Peyer's patch (tissue), 4 donors: ENCODE data around the gene BSG. TPM values are rescaled to one million over a fixed set of nuclear protein-coding genes. Genes with fewer than 3 reads are reported as not detected.
"Not testable (repeated sequence)": the region's sequence is repeated elsewhere in the genome, so short reads cannot be mapped to it uniquely, and the experiment has no call there.

Experiments used
- DNase-seq, 3 donors: peaks; one replicate each; pipeline ENCODE4 v3.0.0-alpha.2; 2017 to 2019
- H3K27ac ChIP-seq, 4 donors: fragments of 200-600 bp; sonication (generic); one replicate each; pipeline ENCODE4 v1.5.1; 2016 to 2019
- H3K27me3 ChIP-seq, 2 donors: fragments of 200-600 bp; sonication (generic); one replicate each; pipeline ENCODE4 v1.5.1; 2019
- H3K36me3 ChIP-seq, 3 donors: fragments of 200-600 bp; sonication (generic); one replicate each; pipeline ENCODE4 v1.5.1; 2016 to 2019
- H3K4me1 ChIP-seq, 4 donors: fragments of 200-600 bp; sonication (generic); one replicate each; pipeline ENCODE4 v1.5.1; 2016 to 2019
- H3K4me3 ChIP-seq, 4 donors: fragments of 200-600 bp; sonication (generic); 1 replicate in 3 of 4; 2 replicates in 1 of 4; pipeline ENCODE4 v1.5.1; 2016 to 2019; ENCODE audit warnings: mild to moderate bottlenecking in 1 of 4
- H3K9me3 ChIP-seq, 4 donors: fragments of 200-600 bp; sonication (generic); one replicate each; pipeline ENCODE4 v1.5.1; 2016 to 2019; ENCODE audit warnings: mild to moderate bottlenecking in 1 of 4
- CTCF ChIP-seq, 6 experiments: fragments of 450-650 bp in 4 of 6; fragments of 200-600 bp in 2 of 6; sonication (generic) in 1 of 6; IDR thresholded peaks; one replicate each; pipeline ENCODE4 v1.5.1; 2017 to 2019; ENCODE audit warnings: antibody characterized with exemption in 6 of 6, mild to moderate bottlenecking in 3 of 6, moderate library complexity in 1 of 6
- POLR2A ChIP-seq, 2 donors: fragments of 450-650 bp; IDR thresholded peaks; one replicate each; pipeline ENCODE4 v1.5.1; 2017; ENCODE audit warnings: antibody characterized with exemption in 2 of 2, mild to moderate bottlenecking in 2 of 2, moderate library complexity in 2 of 2
- total RNA-seq, 4 donors: library from RNA; depleted of rRNA; stranded (reverse); fragments of >200 nt; gene quantifications; one replicate each; pipeline ENCODE4 v1.1.0, GENCODE V29; 2016

Gene BSG
- total RNA-seq, 4 donors from 2014 or later = 149 to 501 (median 469) TPM

- Histone ChIP-seq H3K27ac (peak overlapping the region in 1 of 4 donors; percentile 12), H3K4me1 (no peaks in the 10 kb centered on the region), H3K27me3 (no peaks in the 10 kb centered on the region), H3K4me3 (no peak overlapping the region), H3K36me3 (peaks cover 0 to 76% (median 0%) of the 10 kb centered on the region in 3 donors), H3K9me3 (no peaks in the 10 kb centered on the region)
- DNase-seq = no peak
- no peak for TF ChIP-seq CTCF (IDR thresholded peaks at IDR 0.05)
- no peak for TF ChIP-seq POLR2A (IDR thresholded peaks at IDR 0.05)
These were observed 52.2 kb downstream of the BSG start for GRCh38 chr19:624433-625109.

GRCh38 chr19:625257-625656 lies 52.9 kb downstream of the BSG start:
- H3K9me3 ChIP-seq = no peaks in the 10 kb centered on the region
- no peak overlapping the region for H3K4me3 ChIP-seq
- H3K36me3 ChIP-seq = peaks cover 0 to 76% (median 0%) of the 10 kb centered on the region in 3 donors
- H3K4me1 ChIP-seq = no peaks in the 10 kb centered on the region
- no peak for TF ChIP-seq CTCF (IDR thresholded peaks at IDR 0.05)
- no peak for TF ChIP-seq POLR2A (IDR thresholded peaks at IDR 0.05)
- no peaks in the 10 kb centered on the region for H3K27me3 ChIP-seq
- DNase-seq = no peak
- no peak overlapping the region for H3K27ac ChIP-seq

GRCh38 chr19:626566-626965 lies 54.2 kb downstream of the BSG start:
- H3K27ac ChIP-seq, H3K4me3 ChIP-seq, H3K9me3 ChIP-seq, H3K27me3 ChIP-seq, H3K4me1 ChIP-seq, DNase-seq: not testable (repeated sequence)
- H3K36me3 ChIP-seq = peaks cover 0 to 70% (median 0%) of the 10 kb centered on the region in 3 donors

GRCh38 chr19:628168-628567 lies 55.8 kb downstream of the BSG start:
- H3K4me3 ChIP-seq = no peak overlapping the region
- no peaks in the 10 kb centered on the region for H3K9me3 ChIP-seq
- peaks cover 0 to 59% (median 0%) of the 10 kb centered on the region in 3 donors for H3K36me3 ChIP-seq
- H3K27me3 ChIP-seq = no peaks in the 10 kb centered on the region
- H3K4me1 ChIP-seq = peaks cover 0 to 19% (median 5%) of the 10 kb centered on the region in 4 donors
- no peak for DNase-seq
- TF ChIP-seq POLR2A (IDR thresholded peaks at IDR 0.05) (no peak), CTCF (IDR thresholded peaks at IDR 0.05) (peak in 1 of 6 experiments; percentile 19)
- H3K27ac ChIP-seq = no peak overlapping the region

GRCh38 chr19:629515-629914 lies 57.1 kb downstream of the BSG start:
- DNase-seq, H3K27me3 ChIP-seq, H3K4me3 ChIP-seq, H3K27ac ChIP-seq, H3K9me3 ChIP-seq: not testable (repeated sequence)
- Histone ChIP-seq H3K4me1 (peaks cover 0 to 26% (median 12%) of the 10 kb centered on the region in 4 donors), H3K36me3 (peaks cover 0 to 51% (median 0%) of the 10 kb centered on the region in 3 donors)

- Histone ChIP-seq H3K27me3 (no peaks in the 10 kb centered on the region), H3K27ac (no peak overlapping the region), H3K4me3 (no peak overlapping the region), H3K9me3 (no peaks in the 10 kb centered on the region), H3K4me1 (peaks cover 0 to 26% (median 12%) of the 10 kb centered on the region in 4 donors), H3K36me3 (peaks cover 0 to 45% (median 0%) of the 10 kb centered on the region in 3 donors)
- TF ChIP-seq POLR2A (IDR thresholded peaks at IDR 0.05) (no peak), CTCF (IDR thresholded peaks at IDR 0.05) (no peak)
- no peak for DNase-seq
These were observed 57.7 kb downstream of the BSG start for GRCh38 chr19:629961-630714.
